Measurements from ENCODE around the gene SPATA25. TPM values are rescaled to one million over a fixed set of nuclear protein-coding genes. Genes with fewer than 3 reads are reported as not detected.

Gene SPATA25
- total RNA-seq, 1 donor from 2014 or later = 0.76 TPM

DNA sequence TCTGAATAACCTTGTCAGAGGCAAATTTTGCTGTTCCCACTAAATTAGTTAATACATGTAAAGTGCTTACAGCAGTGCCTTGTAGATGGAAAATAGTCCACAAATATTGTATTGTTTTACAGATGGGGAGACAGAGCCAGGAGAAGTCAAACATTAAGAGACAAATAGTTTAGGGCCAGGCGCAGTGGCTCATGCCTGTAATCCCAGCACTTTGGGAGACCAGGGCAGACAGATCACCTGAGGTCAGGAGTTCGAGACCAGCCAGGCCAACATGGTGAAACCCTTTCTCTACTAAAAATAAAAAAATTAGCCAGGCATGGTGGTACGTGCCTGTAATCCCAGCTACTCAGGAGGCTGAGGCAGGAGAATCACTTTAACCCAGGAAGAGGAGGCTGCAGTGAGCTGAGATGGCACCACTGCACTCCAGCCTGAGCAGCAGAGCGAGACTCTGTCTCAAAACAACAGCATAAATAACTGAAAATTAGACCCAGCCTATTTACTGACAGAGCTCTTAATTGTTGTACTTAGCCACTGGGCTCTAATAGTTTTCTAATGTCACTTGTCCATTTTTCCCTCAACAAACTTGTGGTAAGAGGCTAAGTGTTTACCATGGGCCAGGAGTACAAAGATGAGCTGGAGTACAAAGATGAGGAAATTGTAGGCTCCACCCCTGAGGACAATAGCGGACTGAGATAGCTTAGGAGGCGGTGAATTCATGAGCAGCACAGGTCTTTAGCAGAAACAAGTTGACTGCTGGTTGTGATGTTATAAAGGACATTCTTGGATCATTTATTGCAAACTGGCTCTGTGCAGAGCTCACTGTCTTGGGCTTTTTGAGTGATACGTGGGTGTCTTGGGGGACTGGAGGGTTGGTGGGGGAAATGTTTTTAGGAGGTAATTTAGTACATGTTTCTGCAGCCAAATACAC is 23.6 kb downstream of the SPATA25 start:
- peak; percentile 32 for ATAC-seq

DNA sequence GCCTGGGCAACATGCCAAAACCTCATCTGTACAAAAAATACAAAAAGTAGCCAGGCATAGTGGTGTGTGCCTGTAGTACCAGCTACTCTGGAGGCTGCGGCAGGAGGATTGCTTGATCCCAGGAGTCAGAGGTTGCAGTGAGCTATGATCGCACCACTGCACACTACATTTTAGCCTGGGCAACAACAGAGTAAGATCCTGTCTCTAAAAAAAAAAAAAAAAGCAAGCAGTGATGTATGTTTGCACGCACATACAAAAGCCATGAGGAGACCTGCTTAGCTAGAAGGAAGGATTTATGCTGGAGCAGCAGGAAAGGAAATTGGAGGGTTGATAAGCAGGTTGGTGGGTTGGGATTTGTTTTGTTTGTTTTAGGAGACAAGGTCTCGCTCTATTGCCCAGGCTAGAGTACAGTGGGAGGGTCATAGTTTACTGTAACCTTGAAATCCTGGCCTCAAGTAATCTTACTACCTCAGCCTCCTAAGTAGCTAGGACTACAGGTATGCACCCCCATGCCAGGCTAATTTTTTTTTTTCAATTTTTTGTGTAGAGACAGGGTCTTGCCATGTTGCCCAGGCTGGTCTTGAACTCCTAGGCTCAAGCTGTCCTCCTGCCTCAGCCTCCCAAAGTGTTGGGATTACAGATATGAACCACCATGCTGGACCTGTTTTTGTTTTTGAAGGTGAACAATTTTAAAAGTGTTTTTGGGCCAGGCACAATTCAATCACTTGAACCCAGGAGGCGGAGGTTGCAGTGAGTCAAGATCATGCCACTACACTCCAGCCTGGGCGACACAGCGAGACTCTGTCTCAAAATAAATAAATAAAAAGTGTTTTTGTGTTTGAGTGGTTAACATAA is 26.0 kb downstream of the SPATA25 start:
- no peak for ATAC-seq

DNA sequence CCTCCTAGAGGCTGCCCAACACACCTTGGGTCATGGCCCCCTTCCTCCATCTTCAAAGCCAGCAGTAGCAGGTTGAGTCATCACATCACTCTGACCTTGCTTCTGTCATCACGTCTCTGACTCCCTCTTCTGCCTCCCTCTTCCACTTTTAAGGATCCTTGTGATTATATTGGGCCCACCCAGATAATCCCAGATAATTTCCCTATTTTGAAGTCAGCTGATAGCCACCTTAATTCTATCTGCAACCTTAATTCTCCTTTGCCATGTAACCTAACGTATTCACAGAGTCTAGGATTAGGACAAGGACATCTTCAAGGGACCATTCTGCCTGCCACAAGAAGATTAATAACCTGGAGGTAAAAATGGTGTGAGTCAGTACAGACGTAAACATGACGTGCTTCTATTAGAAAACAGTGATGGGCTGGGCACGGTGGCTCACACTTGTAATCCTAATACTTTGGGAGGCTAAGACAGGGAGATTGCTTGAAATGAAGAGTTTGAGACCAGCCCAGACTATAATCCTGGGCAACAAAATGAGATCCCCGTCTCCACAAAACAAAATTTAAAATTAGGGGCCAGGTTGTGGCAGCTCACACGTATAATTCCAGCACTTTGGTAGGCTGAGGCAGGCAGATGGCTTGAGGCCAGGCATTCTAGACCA is 26.7 kb downstream of the SPATA25 start:
- ATAC-seq = no peak

DNA sequence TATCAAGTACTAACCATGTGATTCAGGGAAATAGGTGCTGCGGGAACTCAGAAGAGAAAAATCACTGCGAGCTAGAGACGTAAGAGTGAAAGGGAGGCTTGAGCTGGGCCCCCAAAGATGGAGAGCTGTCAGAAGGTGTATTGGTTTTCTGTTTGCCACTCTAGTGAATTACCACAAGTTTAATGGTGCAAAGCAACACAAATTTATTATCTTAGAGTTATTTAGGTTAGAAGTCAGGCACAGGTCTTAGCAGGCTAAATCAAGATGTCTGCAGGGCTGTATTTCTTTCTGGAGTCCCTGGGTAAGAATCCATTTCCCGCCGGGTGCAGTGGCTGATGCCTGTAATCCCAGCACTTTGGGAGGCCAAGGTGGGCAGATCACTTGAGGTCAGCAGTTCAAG is 27.5 kb downstream of the SPATA25 start:
- no peak for ATAC-seq

DNA sequence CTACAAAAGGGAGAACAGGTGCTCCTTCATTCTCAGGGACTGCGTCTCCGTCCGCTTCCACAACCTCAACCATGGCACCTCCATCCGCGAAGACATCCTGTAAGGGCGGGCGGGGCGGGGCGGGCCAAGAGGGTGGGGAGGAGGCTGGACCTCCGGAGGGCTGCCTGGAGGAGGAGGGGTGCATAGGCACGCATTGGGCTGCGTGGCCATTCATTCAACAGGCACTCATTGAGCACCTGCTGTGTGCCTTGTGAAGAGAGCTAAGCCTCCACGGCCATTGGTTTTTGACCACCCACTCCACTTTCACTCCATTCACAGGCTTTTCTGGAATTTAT is 29.6 kb downstream of the SPATA25 start:
- no peak for ATAC-seq

DNA sequence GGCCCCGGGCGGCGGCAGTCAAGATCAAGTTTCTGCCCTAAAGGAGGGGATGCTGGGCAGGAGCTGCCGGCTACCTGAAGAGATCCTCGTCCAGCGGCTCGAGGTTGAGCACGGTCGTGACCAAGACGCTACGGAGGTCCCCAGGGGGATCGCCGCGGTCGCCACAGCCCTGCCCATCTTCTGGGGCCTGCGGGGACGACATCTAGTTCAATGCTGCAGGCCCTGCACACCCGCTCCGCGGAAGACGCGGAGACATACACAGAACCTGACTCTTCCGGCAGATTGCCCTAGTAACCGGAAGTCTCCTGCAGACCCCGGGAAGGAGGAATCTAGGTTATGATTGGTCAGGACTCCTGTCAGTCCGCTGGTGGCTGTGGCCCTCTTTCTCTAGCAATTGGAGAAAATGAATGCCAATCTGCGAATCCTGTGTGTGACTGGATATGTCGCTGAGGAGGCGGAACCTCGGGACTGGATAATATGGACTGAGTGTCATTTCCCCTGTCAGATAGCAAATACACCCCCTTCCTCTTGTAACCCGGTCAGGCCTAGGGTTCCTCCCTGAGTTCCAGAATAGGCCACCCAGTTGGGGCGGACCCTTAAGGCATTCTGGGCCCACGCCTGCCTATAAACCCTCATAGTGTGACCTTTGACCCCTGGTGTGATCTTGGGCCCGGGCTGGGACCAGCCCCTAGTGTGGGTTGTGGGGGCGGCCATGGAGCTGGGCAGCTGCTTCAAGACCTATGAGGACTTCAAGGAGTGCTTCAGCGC is 30.1 kb downstream of the SPATA25 start, which contains the start of the genes ACOT8 and ZSWIM3:
Gene ACOT8 (minus strand): TSS at position 279 of the 768 bp plus-strand sequence. CDS start 77 bp downstream, at position 202.
Gene ZSWIM3 (plus strand): TSS at position 501 of the 768 bp plus-strand sequence. CDS start 212 bp downstream, at position 713.
- peak; percentile 98 for ATAC-seq

DNA sequence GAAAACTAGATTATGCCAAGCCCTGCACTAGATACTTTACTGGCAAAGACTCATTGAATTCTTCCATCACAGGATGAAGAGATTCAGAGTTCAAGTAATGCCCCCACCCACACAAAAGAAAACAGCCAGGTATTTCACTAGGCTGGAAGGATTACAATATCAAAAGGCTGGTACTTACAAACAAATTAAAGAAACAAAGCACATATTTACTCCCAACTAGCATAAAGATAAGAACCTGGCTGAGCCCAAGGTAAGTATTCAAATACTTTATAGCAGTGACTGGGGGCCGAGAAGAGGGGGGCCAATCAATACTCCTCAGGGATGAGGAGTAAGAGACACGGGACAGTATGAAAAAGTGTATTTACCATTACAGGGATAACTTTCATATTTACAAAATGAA is 33.9 kb downstream of the SPATA25 start:
- no peak for ATAC-seq

DNA sequence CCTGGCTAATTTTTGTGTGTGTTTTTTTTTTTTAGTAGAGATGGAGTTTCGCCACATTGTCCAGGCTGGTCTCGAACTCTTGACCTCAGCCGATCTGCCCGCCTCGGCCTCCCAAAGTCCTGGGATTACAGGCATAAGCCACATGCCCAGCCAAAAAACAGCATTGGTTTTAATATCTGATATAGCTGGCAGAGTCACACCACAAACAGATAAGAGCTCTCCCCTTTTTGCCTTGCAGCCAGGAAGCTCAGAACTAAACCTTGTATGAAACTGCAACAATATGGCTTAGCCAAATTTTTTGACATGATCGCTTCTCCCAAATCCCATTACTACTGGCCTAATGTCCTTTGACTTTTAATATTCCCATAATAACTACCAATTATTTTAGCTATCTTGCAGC is 35.1 kb downstream of the SPATA25 start:
- ATAC-seq = no peak

DNA sequence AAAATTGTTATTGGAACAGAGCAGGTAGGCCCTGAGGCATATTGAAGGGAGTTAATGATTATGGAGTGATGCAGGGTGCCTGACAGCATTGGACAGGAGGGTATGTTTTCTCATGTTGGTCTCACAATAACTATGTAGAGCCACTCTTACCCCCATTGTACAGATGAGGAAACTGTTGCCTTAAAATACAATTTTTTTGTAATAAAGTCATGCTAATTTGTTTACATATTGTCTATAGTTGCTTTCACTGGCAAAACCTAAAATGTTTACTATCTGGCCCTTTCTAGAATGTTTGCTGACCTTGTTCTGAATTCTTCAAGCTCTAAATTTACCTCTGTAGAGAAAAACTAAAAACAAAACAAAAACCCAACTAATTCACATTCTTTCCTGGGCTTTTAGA is 35.9 kb downstream of the SPATA25 start:
- ATAC-seq = no peak

DNA sequence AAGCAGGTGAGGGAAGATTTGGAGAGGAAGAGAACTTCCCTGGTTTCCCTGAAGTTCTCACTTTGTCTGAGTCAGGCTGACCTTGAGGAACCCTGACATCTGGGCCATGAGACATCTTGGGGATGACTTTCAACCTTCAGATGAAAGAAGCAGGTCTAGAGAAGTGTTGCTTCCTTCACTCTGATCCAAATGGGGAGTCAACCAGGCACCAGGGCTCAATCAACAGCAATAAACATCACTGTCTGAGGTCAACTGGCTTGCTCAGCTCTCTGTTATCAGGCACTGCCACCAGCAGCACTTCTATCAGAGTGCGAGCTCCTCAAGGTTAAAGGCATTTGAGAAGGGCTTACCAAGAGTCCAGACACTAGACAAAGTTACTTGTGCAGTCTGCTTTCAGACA is 36.5 kb downstream of the SPATA25 start:
- ATAC-seq = no peak

DNA sequence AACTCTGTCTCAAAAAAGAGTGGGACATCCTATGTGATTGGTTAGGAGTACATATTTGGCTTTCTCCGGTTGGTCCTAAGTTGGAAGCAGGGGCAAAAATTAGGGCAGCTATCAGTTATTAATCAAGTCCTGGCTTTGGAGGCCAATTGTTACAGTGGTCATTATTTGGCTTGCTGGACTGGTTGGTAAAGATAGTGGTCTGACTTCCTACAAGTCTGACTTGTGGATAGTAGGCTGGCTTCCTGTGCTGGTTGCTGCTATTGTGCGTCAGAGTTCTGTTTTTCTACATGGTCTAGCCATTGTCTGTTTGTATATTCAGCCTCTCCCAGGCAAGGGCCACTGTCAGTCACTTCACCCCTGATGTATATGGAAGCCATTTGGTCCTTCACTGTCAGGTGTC is 37.2 kb downstream of the SPATA25 start:
- ATAC-seq = no peak

DNA sequence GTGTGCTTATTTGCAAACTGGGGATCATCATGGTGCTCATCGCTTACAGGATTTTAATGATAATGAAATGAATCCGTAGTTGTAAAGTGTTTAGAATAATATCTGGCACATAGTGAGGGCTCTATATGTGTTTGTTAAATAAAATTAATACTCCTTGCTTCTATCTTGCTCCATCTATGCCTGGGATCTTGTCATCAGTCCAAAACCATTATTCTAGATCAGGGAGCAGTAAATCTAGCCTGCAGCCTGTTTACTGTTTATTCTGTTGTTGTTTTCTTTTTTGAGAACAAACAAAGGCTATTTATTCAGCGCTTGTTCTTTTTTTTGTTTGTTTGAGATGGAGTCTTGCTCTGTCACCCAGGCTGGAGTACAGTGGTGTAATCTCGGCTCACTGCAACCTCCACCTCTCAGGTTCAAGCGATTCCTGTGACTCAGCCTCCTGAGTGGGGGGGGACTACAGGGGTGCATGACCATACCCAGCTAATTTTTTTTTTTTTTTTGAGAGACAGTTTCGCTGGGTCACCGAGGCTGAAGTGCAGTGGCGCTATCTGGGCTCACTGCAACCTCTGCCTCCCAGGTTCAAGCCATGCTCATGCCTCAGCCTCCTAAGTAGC is 38.3 kb downstream of the SPATA25 start:
- ATAC-seq = no peak

DNA sequence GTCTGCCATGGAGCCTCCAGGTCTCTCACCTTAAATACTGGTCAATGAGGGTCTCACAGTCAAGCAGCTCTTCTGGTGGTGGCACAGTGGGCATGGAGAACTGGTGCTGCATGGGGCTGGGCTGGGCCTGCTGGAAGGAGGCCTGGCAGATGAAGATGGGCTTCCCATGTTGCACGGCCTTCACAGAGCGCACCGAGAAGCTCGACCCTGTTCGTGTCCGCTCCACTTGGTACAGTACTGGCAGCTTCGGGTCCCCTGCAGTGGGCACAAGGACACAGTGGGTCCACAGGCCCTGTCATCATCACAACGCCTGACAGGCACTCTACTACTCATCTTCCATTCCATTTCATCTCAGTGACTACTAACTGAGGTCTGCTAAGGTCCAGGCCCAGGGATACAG is 39.0 kb downstream of the SPATA25 start:
- ATAC-seq = no peak

DNA sequence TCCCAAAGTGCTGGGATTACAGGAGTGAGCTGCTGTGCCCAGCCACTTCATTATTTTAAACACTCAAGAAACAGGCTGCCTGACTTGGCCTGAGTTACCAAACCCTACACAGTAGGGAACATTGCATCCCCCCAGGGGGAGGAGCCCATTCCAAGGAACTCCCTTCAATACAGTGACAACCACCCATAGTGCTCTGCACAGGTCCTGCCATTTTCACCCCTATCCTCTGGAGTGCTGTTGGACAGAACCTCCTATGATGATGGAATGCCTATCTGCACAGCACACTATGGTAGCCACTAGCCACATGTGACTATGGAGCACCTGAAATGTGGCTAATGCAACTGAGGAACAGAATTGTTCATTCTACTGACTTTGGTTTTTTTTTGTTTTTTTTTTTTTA is 42.0 kb downstream of the SPATA25 start:
- no peak for ATAC-seq

DNA sequence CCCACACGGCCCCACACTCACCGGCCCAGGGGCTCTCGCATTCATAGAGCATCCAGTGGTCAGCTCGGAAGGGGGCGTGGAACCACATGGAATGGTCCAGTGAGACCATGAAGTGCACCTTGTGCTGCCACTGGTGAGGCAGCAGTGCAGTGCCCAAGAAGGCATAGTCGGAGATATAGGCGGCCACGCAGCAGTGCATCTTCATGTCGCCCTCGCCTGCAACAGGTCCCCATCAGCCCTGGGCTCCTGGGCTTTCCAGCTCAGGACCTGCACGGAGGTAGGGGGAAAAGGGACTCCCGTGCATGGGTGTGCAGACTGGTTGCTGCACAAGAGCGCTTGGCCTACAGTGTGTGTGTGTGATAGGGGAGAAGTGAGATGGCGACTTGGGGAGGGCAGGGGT is 43.9 kb downstream of the SPATA25 start:
- no peak for ATAC-seq

DNA sequence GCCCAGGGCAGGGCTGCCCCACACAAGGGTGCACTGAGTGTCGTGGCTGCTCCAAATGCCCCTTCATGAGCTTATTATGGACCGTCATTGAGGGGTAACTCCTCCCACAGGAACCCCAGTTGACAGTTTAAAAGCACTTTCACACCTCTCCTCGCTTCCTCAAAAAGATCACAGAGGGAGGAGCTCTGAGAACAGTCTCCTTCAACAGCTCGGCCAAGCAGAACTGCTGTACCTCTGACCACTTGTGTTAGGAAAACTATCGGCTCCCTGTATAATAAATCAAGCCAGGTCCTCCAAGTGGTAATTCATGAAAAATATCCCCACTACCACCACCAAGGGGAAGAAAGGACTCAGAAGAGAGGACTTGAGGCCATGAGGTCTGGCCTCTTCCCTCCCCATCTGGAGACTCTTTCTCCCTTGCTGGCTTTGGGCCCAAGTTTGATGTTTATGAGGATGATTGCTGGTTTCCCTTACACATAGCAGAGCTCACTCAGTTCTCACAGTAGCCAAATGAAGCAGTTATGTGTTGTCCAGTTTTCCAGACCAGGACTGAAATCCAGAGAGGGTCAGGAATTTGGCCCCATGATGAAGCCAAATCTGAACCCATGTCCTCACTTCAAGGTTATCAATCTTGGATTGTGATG is 45.1 kb downstream of the SPATA25 start:
- ATAC-seq = no peak

DNA sequence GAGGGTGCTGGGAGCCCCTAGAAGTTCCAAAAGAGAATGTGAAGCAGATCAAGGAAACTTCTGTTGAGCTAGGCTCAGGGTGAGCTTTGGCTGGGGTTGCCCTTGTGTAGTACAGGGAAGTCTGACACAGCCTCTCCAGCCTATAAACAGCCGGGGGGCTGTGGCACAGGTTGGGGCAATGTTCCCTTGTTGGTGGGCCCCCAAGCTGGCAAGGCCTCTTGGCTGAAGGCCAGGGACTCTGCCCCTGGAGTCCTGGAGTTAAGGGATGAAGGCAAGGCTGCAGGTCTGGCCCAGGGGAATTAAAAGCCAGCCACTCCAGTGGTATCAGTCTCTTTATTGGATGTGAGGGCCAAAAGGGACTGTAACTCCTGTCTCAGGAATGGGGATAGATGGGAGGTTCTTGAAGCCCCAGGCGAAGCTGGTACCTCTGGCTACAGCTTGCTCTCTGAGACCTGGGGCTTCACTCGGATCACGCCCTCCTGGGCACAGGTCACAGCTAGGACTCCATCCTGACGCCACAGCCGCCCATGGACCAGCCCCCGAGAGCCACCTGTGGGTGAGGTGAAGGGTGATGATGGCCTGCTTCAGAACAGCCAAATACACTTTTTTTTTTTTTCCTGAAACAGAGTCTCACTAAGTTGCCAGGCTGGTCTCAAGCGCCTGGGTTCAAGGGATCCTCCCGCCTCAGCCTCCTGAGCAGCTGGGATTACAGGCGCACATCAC is 45.9 kb downstream of the SPATA25 start:
- no peak for ATAC-seq

DNA sequence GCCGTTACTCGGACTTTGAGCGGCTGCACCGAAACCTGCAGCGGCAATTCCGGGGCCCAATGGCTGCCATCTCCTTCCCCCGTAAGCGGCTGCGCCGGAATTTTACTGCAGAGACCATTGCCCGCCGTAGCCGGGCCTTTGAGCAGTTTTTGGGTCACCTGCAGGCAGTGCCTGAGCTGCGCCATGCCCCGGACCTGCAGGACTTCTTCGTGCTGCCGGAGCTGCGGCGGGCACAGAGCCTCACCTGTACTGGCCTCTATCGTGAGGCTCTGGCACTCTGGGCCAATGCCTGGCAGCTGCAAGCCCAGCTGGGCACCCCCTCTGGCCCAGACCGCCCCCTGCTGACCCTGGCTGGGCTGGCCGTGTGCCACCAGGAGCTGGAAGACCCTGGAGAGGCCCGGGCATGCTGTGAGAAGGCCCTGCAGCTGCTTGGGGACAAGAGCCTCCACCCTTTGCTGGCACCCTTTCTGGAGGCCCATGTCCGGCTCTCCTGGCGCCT is 46.7 kb downstream of the SPATA25 start:
- peak; percentile 8 for ATAC-seq

DNA sequence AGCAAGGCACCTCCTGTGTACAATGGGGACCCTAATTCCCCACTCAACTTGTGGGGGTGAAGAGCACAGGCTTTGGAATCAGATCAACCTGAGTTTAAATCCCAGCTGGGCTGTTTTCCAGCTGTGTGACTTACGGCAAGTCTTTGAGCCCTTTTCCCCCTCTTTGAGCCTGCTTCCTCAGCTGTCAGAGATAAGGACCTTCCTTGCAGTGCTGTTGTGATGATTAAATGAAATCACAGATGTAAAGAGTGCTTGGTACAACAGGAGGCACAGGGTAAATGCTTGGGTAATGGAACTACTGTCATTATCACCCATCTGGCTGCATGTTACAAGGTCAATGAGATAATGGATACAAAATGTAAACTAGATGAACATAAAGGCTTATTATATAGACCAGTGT is 50.6 kb downstream of the SPATA25 start:
- no peak for ATAC-seq
